ENCODE results near the gene SLC2A13.

GRCh38 chr12:39930101-39930500 lies 175.8 kb downstream of the SLC2A13 start:
- TF ChIP-seq, protein P1, sequence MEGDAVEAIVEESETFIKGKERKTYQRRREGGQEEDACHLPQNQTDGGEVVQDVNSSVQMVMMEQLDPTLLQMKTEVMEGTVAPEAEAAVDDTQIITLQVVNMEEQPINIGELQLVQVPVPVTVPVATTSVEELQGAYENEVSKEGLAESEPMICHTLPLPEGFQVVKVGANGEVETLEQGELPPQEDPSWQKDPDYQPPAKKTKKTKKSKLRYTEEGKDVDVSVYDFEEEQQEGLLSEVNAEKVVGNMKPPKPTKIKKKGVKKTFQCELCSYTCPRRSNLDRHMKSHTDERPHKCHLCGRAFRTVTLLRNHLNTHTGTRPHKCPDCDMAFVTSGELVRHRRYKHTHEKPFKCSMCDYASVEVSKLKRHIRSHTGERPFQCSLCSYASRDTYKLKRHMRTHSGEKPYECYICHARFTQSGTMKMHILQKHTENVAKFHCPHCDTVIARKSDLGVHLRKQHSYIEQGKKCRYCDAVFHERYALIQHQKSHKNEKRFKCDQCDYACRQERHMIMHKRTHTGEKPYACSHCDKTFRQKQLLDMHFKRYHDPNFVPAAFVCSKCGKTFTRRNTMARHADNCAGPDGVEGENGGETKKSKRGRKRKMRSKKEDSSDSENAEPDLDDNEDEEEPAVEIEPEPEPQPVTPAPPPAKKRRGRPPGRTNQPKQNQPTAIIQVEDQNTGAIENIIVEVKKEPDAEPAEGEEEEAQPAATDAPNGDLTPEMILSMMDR (IDR thresholded peaks at IDR 0.05; ENCODE audit: extremely low read depth in 1 of 2, insufficient read depth in 1 of 2, low read depth in 1 of 2, low read length in 2 of 2) = no peak
- TF ChIP-seq EZH2 (IDR thresholded peaks at IDR 0.05; ENCODE audit: borderline replicate concordance, low read depth, low read length, severe bottlenecking) (no peak), MAX (IDR thresholded peaks at IDR 0.05; ENCODE audit: insufficient read depth, insufficient read length) (no peak), JUN (IDR thresholded peaks at IDR 0.05; ENCODE audit: borderline replicate concordance, insufficient read depth, insufficient read length, low read depth) (no peak)
